GM18951 (cell line): ENCODE results near the gene DIABLO.
"Not testable (repeated sequence)": the region's sequence is repeated elsewhere in the genome, so short reads cannot be mapped to it uniquely, and the experiment has no call there.

ENCODE experiments used
- POLR2A ChIP-seq: IDR thresholded peaks from 4 replicates; pipeline ENCODE4 v1.6.1; 2011; ENCODE audit warnings: mild to moderate bottlenecking; ENCODE audit not compliant: insufficient read length, insufficient read depth; ENCODE audit errors: extremely low read depth
- in situ Hi-C: fragments of 300-500 bp; cut with MboI; formaldehyde crosslinking; loops from one replicate; pipeline ENCODE4 v1.12.0; 2022; ENCODE audit warnings: low sequenced_read_pairs, mixed read lengths, inconsistent platforms; ENCODE audit not compliant: unreplicated experiment

Gene DIABLO

DNA sequence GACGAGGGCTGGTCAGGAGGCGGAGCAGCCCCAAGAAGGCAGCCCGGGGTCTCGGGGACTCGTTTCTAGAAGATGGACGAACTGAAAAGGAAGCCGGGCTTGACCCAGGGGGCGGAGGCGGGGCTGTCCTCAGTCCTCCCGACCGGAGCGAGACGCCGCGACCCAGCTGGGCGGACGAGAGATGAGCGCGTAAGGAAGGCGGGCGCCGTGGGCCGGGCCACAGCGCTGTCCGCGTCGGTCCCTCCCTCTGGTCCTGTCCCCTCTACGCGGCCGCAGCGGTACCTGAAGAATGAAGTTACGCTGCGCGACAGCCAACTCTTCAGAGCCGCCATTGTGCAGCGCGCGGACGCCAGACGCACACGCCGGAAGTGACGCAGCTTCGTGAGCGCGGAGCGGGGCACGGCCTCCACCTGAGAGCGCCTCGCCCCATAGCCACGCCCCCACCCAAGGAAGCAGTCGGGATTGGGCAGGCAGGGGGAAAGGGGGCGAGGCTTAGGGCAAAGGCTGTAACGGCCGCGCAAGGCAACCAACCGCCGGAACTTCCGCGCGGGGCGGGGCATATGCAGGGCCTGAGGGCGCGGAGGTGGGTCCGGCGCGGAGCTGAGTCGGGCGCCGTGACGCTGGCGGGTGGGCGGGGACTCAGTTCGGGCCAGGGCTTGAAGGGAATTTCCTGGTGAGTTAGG, at the start of gene DIABLO:
Gene DIABLO (minus strand): TSS at position 370 of the 683 bp plus-strand sequence. CDS start 38 bp downstream, at position 332.
- TF ChIP-seq POLR2A: peak; percentile 95
- in situ Hi-C loops: no loop called here

DNA sequence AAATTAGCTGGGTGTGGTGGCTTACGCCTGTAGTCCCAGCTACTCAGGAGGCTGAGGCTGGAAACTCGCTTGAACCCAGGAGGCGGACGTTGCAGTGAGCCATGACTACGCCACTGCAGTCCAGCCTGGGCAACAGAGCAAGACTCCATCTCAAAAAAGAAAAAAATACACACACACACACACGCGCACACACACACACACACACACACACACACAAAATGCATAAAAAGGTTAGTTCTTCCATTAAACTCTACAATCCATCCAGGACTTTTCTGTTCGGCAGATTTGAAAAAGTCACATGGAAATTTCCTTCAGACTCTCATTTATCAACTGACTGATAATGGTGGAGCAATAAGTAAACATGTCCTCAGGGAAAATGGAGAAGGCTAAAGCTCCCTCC, 49.6 kb upstream of the DIABLO start:
- no peak for TF ChIP-seq POLR2A
- in situ Hi-C loops: no loop called here

- peak; percentile 88 for TF ChIP-seq POLR2A
- in situ Hi-C loops: no loop called here
Observed at GRCh38 chr12:122266230-122266901, 40.5 kb upstream of the DIABLO start, which contains the start of gene VPS33A. Gene VPS33A, minus strand, starts transcription at chr12:122266494. Its CDS starts 86 bp downstream, at chr12:122266408.

- no peak for TF ChIP-seq POLR2A
- in situ Hi-C loops: no loop called here
Observed at GRCh38 chr12:122265886-122266229, 40.0 kb upstream of the DIABLO start.

DNA sequence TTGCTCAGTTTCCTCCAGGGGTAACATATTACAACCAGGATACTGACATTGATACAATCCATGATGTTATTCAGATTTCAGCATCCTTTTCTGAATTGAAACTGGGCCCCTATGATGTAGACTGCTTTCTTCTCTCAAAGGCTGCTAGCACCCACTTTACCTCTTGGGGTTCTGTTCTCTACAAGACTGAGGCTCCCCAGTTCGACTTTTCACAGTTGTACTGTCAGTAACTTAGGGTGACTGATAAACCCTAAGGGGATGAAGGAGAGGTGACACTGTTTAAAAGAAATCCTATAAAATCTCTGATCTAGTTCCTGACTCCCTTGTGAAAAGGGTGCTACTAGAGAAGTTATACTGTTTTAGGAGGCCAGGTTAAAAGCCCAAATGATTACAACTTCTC, 39.6 kb upstream of the DIABLO start:
- no peak for TF ChIP-seq POLR2A
- in situ Hi-C loops: no loop called here

DNA sequence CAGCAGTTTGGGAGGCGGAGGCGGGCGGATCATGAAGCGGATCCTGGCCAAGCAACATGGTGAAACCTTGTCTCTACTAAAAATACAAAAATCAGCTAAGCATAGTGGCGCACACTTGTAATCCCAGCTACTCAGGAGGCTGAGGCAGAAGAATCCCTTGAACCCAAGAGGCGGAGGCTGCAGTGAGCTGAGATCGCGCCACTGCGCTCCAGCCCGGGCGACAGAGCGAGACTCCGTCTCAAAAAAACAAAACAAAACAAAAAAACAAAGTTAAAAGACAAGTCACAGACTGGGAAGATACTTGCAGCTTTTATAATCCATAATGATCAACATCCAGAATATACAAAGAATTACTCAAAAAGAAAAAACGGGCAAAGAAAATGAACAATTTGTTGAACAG, 34.9 kb upstream of the DIABLO start:
- in situ Hi-C loops: not testable (repeated sequence)

GRCh38 chr12:122258939-122259338, 33.1 kb upstream of the DIABLO start:
- in situ Hi-C loops: not testable (repeated sequence)

DNA sequence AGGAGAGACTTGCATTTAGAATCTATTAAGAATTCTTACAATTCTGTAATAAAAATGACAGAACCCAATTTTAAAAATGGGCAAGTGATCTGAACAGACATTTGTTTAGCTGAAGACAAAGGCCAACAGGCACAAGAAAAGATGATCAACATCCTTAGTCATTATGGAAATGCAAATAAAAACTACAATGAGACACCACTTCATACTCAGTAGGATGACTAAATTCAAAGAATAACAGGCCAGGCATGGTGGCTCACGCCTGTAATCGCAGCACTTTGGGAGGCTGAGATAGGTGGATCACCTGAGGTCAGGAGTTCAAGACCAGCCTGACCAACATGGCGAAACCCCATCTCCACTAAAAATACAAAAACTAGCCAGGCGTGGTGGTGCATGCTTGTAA, 32.6 kb upstream of the DIABLO start:
- in situ Hi-C loops: not testable (repeated sequence)

GRCh38 chr12:122250536-122250935, 24.7 kb upstream of the DIABLO start:
- TF ChIP-seq POLR2A: no peak
- in situ Hi-C loops: no loop called here

- in situ Hi-C loops: no loop called here
- no peak for TF ChIP-seq POLR2A
Observed at GRCh38 chr12:122250047-122250446, 24.2 kb upstream of the DIABLO start.

GRCh38 chr12:122245553-122245952, 19.7 kb upstream of the DIABLO start:
- in situ Hi-C loops: no loop called here
- no peak for TF ChIP-seq POLR2A

DNA sequence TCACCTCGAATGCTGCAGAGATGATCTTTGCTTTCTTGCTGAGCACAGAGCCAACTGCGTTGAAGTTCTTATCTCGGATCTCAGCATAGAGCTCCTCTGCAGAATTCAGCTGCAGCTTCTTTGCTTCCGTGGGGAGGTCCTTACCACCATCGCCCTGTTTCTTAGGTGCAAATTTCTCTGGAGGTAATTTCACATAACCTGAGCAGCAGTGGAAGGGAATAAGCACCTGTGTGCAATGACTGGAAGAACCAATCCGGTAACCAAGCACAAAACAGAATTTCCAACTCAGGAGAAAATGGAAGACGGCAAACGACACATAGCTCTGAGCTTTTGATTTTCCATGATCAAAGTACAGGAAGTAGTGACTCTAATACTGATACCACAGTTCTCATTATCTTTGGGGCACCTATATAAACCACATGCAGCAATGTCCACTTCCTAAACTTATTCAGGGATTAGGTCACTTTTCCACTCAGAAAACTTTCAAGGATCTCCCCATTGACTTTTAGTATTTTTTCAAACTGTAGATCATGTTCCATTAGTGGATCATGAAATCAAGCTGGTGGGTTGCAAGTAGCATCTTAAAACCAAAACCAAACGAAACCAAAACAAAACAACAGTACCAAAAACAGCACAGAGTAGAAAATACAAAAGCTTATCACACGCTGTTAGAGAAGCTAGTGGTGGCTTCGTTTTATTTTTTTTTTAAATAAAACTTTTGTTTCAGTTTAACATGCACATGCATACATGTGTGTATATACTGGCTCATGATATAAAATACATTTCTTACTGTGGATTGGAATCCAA, 18.9 kb upstream of the DIABLO start:
- TF ChIP-seq POLR2A: no peak
- in situ Hi-C loops: no loop called here

DNA sequence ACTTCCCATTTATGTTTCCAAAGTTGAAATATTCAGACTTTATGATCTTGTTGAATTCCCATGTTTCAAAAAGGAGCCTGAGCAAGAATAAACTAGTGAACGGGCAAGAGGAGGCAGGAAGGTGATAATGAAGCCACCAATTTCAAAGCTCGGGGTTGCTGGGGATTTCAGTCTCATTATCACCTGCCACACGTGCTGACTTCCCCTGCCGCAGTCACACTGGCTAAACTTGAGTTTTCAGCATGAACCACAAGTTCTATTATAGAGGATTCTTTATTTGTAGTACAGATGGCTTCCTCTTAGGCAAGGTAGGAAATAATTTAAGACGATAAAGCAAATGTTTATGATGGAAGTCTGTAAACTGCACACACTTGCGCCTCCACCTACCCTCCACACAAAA, 18.1 kb upstream of the DIABLO start:
- in situ Hi-C loops: no loop called here

DNA sequence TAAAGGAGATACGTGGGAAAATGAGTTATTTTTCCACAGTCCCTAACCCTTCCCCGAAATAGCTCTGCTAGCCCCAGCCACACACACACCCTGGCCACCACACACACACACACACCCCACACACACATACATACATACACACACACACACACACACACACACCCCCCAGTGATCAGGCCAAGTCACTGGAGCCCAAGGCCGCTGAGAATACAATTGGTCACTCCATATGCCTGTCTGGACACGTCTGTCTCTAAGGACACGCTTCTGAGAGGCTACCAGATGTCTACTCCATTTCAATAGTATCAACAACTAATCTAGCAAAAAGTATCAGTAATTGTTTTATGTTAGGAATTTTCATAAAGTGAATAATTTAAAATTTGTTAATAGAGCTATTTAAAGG, 13.0 kb upstream of the DIABLO start:
- no peak for TF ChIP-seq POLR2A
- in situ Hi-C loops: no loop called here

More for the DNA sequence above, 18.1 kb upstream of the DIABLO start:
- no peak for TF ChIP-seq POLR2A
